Dendritic cell treated with granulocyte-macrophage colony-stimulating factor and Interleukin-4, amounts not matched to agents 40 ng/mL and 50 ng/mL, for 4 days (primary cell): ENCODE results near the gene CCDC186.

Experiments
- H3K27ac Mint-ChIP-seq: one replicate; pipeline ENCODE4 v1.8.0; 2022; ENCODE audit warnings: mild to moderate bottlenecking, mixed read lengths
- H3K27me3 Mint-ChIP-seq: one replicate; pipeline ENCODE4 v1.8.0; 2022; ENCODE audit warnings: mild to moderate bottlenecking, mixed read lengths
- H3K36me3 Mint-ChIP-seq: one replicate; pipeline ENCODE4 v1.8.0; 2022; ENCODE audit warnings: low read depth, mixed read lengths
- H3K4me1 Mint-ChIP-seq: one replicate; pipeline ENCODE4 v1.8.0; 2022; ENCODE audit warnings: low read depth, mixed read lengths
- H3K4me3 Mint-ChIP-seq: one replicate; pipeline ENCODE4 v1.8.0; 2022; ENCODE audit warnings: mild to moderate bottlenecking, moderate library complexity, mixed read lengths
- H3K9me3 Mint-ChIP-seq: one replicate; pipeline ENCODE4 v1.8.0; 2022; ENCODE audit warnings: mixed read lengths
- intact Hi-C: fragments of 100-400 bp; cut with micrococcal nuclease; formaldehyde crosslinking; loops from one replicate; pipeline ENCODE4 v1.15.0; 2022

Gene CCDC186

DNA sequence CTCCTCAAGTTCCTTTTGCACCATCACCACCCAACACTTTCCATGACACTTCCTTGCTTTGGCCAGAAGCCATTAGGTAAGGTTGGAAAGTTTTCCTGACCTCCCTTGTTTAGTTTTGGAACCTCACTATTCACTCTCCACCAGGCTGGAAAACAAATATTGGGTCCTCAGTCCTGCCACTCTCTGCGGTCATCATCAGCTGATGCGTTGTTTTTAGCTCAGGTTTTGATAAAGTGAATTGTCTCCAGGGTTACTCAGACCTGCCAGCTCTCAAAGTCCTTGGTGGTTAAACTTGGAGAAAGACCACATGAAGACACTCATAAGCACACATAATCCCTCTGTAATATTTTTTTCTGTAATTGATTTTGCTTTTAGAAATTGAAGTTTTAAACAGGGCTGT is 55.5 kb downstream of the CCDC186 start:
- Mint-ChIP-seq H3K27ac (no peak overlapping the region), H3K4me3 (no peak overlapping the region), H3K4me1 (no peaks in the 10 kb centered on the region), H3K27me3 (peaks cover 7% of the 10 kb centered on the region), H3K9me3 (no peaks in the 10 kb centered on the region), H3K36me3 (peaks cover 14% of the 10 kb centered on the region)
- intact Hi-C loops = no loop called here

DNA sequence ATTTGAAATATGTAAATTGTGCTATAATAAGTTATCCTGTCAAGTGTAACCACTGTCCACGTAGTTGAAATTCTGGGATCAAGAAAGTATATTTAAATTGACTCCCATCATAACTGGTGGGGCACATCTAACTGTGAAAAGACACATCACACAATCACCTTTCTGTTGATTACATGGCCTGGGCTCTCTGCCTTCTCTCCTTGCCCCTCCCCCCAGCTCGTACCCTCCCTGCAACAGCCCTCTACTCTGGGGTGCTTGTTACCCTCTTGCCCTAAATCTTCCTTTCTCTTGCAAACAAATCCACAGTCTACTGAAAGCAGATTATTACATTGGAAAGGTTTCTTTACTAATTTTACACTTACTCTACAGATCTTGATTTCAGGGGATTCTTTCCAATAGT is 56.3 kb downstream of the CCDC186 start:
- Mint-ChIP-seq H3K36me3 (peaks cover 13% of the 10 kb centered on the region), H3K9me3 (no peaks in the 10 kb centered on the region), H3K27me3 (peaks cover 9% of the 10 kb centered on the region), H3K4me1 (no peaks in the 10 kb centered on the region), H3K4me3 (no peak overlapping the region), H3K27ac (no peak overlapping the region)
- intact Hi-C loops = no loop called here

DNA sequence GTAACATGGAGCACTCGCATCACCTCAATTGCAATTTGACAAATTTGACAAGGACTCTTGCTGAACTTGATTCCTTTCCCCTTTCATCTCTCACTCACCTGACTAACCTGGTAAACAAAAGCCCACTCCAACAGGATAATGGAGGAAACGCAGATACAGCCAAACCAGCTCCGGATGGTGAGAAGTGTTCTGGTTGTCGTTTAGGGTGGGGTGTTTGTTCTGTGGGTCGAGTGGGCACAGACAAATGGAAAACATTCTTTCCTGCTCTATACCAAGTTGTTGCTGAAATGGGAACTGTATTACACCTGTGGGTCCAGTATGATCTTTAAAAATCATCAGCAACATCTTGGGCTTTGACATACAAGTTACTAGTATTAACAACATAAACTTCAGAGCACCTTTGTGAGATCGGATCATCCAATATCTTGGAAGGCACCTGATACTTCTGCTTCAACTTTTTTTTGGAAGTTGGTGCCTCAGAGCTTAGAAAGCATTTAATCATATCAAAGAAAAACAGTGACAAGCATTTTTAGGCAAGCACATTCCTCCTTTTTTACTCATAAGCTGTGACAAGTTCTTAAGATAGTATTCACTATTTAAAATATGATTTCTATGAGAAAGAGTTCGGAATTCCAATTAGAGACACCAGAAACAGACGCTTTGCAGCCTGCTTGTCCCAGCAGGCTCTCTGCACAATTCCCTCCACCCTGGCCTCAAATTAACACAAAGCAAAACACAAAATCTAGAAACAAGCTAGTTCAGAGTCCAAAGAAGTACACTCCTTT is 58.1 kb downstream of the CCDC186 start:
- intact Hi-C loops = no loop called here
- H3K36me3 Mint-ChIP-seq = peaks cover 7% of the 10 kb centered on the region
- no peaks in the 10 kb centered on the region for H3K4me1 Mint-ChIP-seq
- H3K27ac Mint-ChIP-seq = no peak overlapping the region
- no peak overlapping the region for H3K4me3 Mint-ChIP-seq
- peaks cover 9% of the 10 kb centered on the region for H3K27me3 Mint-ChIP-seq
- no peaks in the 10 kb centered on the region for H3K9me3 Mint-ChIP-seq

DNA sequence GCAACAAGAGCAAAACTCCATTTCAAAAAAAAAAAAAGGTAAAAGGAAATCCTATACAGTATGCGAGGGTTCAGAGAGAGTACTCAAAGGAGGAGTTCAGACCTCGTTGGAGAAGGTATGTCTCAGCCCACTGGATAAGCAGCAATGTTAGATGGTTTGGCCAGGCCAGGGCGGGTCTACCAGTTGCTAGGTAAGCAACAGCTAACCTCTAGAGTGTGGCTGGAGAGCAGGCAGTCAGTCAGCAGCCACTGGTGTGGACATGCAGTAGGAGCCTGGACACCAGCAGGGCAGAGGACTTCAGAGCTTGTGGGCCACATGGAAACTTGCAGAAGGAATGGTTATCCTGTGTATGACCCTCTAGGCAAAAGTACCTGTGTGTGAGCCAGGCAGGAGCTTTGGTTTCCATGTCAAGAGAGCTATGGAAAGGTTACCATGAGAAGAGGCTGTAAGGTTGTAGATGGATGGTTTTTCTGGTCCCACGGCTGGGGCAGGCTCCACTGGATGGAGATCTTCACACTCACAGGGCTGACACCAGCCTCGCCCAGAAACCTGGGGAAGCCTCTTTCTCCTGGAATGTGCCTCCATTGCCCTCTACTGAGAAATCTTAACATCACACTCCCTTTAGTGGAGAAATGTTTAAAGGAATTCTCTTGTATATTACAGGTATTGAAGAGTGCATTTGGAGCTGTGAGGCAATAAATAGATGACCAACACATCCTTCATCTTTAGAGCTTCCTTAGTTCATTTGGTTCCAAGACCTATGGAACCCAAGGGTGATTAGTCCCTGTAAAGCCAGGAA is 63.6 kb downstream of the CCDC186 start:
- Mint-ChIP-seq H3K27me3 (peaks cover 5% of the 10 kb centered on the region), H3K9me3 (no peaks in the 10 kb centered on the region), H3K36me3 (no peaks in the 10 kb centered on the region), H3K4me3 (no peak overlapping the region), H3K4me1 (peaks cover 16% of the 10 kb centered on the region), H3K27ac (no peak overlapping the region)
- intact Hi-C loops = no loop called here

DNA sequence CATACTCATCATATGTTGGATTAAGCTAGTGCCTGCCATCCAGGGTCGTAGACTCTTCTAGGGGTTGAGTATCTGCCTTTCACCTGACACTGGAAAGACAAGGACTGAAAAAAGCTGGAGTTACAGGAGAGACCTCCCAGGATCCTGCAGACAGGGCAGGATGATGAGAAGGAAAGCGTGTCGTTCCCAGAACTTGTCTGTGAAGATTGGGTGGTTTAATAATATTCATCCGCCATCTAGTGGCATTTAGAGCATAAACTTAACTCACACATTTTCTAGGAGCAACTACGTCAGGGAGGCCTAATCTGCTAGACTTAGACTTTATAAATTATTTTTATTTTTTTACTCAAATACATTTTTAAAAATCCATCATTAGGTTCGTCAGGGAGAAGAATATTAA is 70.7 kb downstream of the CCDC186 start:
- peaks cover 42% of the 10 kb centered on the region for H3K27me3 Mint-ChIP-seq
- H3K4me3 Mint-ChIP-seq = no peak overlapping the region
- no peaks in the 10 kb centered on the region for H3K9me3 Mint-ChIP-seq

DNA sequence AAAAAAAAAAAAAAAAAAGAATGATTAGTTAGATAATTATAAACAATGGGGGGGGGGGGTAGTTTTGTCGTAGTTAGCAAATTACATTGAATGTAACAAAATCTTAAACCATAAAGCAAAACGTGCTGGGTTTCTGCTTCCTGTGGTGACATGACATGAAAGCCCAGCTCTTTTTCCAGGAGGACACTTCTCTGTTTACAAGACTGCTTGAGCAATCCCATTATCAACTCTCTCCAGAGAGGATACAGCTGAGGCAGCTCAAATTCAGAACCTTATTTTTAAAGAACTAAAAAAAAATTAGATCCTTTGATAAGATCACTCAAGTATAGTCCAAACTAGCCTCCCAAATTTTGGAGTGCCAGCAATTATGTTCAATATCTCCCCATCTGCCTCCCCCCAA is 71.7 kb downstream of the CCDC186 start:
- no peak overlapping the region for H3K27ac Mint-ChIP-seq
- peaks cover 29% of the 10 kb centered on the region for H3K4me1 Mint-ChIP-seq
- H3K9me3 Mint-ChIP-seq = no peaks in the 10 kb centered on the region
- H3K4me3 Mint-ChIP-seq = no peak overlapping the region
- peaks cover 49% of the 10 kb centered on the region for H3K27me3 Mint-ChIP-seq
- no peaks in the 10 kb centered on the region for H3K36me3 Mint-ChIP-seq
- intact Hi-C loops = loop anchor here (5.0 kb wide), 3 partner anchors 175 to 395 kb away; partner anchors contain the start of genes DCLRE1A and NHLRC2

More for the DNA sequence above, 70.7 kb downstream of the CCDC186 start:
- peaks cover 31% of the 10 kb centered on the region for H3K4me1 Mint-ChIP-seq
- no peak overlapping the region for H3K27ac Mint-ChIP-seq
- H3K36me3 Mint-ChIP-seq = no peaks in the 10 kb centered on the region
- intact Hi-C loops = loop anchor here (1.0 to 5.0 kb wide), 5 partner anchors 176 to 396 kb away; partner anchors contain the start of genes DCLRE1A and NHLRC2

DNA sequence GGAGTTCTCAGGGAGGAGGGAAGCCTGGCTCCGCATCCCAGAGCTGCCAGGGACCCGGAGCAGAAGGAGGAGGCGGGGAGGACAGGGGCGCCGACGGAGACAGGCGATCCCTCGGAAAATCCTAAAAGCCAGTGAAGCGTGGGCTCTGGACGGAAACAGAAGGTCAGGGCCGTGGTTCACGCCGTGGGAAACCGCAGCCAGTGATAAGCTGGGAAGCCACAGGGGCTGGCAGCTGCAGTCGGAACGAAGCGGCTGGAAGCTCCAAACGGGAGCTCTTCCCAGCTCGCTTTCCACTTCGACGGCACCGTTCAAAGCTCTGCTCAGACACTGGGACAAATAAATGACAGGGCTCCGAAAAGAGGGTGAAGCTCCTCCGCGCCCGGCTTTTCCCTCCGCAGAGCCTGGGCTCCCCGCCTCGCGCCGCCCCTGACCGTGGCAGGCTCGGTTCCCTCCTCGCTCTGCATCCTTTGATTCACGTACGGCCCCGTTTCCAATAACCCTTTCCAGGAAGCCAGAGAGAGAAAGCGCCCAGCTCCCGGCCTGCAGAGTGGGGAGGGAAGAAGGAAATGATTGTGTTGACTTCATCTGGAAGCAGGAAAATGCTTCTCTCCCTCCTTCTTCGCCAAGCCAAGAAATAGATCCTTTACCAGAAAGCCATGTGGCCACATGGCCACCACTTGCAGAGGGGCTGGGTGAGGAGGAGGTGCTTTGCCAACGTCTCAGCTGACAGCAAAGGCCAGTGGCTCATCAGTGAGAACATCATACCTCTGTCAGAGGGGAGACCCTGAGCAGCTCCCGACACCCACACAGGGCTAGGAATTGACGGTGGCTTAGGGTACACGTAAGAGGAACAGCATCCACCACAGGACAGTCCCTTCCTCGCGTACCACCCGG is 72.9 kb downstream of the CCDC186 start:
- Mint-ChIP-seq H3K4me1 (peaks cover 41% of the 10 kb centered on the region), H3K36me3 (no peaks in the 10 kb centered on the region), H3K9me3 (no peaks in the 10 kb centered on the region), H3K27me3 (peaks cover 53% of the 10 kb centered on the region), H3K4me3 (peak overlapping the region; percentile 63), H3K27ac (no peak overlapping the region)
- intact Hi-C loops = loop anchor here (5.0 kb wide), 3 partner anchors 174 to 394 kb away; partner anchors contain the start of genes DCLRE1A and NHLRC2

DNA sequence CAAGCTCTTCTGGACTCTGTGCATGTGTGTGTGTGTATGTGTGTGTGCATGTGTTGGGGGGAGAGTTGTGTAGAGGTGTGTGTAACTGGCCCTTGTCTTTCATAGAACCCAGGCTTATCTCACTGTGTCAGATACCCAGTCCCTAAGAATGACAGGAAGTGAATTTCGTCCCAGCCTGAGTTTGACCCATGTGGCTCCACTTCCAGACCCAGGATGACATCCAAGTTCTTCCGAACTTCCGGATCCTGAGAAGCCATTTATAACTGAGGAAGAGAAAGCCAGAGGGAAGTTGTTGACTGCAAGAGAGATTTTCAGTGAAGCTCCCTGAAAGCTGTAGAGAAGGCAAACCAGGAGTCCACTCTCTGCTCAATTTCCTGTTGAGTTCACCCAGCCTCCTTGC is 77.1 kb downstream of the CCDC186 start:
- H3K27me3 Mint-ChIP-seq = peaks cover 60% of the 10 kb centered on the region
- H3K4me1 Mint-ChIP-seq = peaks cover 44% of the 10 kb centered on the region
- H3K4me3 Mint-ChIP-seq = no peak overlapping the region
- intact Hi-C loops = no loop called here
- H3K27ac Mint-ChIP-seq = no peak overlapping the region
- H3K36me3 Mint-ChIP-seq = no peaks in the 10 kb centered on the region
- H3K9me3 Mint-ChIP-seq = peaks cover 10% of the 10 kb centered on the region

DNA sequence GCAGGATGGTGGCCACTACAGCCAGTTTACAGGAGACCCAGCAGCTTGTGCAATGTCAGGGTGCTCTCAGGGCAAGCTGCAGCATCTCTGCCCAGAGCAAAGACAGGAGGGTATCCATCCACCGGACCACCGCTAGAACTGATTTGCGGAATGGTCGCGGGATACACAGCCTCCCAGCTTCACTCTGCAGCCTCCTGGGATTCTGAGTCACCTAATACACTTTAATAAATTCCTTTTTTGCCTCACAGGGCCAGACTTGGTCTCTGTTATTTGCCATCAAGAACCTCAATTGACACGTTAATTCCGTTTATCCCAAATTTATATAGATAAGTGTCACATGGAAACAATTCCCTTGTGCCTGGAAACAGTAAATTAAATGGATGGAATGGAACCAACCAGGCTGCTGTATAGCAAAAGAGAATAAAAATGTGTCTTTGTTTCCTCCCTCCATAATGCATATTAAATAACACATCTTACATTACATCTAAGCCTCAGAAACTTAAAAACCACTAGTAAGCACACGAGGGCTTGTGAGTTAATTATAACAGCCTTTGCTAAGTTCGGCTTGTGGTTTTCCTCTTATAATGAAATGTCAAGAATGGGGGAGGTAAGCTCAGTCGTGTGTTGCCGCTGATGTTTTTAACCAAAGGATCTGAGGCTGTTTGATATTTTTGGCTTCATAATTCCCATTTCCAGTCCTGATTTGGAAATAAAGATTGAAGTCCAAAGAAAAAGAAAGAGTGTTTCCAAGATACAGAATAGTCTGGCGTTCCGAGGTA is 78.3 kb downstream of the CCDC186 start:
- no peak overlapping the region for H3K27ac Mint-ChIP-seq
- peaks cover 51% of the 10 kb centered on the region for H3K27me3 Mint-ChIP-seq
- H3K4me3 Mint-ChIP-seq = no peak overlapping the region
- H3K36me3 Mint-ChIP-seq = no peaks in the 10 kb centered on the region
- H3K9me3 Mint-ChIP-seq = peaks cover 10% of the 10 kb centered on the region
- peaks cover 33% of the 10 kb centered on the region for H3K4me1 Mint-ChIP-seq
- intact Hi-C loops = no loop called here

DNA sequence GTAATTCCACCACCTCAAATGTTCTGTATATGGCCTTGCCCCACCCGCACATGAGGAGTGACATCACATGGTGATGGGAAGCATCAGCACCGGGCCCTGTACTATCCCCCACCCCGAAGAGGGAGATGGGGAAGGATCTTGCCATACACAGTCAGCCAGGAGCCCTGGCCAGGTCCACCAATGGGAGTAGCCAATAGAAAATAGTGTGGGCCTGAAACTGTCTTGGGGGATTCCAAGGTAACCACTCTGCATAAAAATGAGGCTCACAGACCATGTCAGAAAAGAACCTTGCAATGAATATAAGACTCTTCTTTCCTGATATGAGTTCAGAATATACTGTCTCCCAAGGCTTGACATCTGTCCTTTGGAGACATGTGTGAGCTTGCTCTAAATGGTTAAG is 79.2 kb downstream of the CCDC186 start:
- peaks cover 24% of the 10 kb centered on the region for H3K4me1 Mint-ChIP-seq
- intact Hi-C loops = no loop called here
- H3K9me3 Mint-ChIP-seq = peaks cover 10% of the 10 kb centered on the region
- peaks cover 42% of the 10 kb centered on the region for H3K27me3 Mint-ChIP-seq
- H3K4me3 Mint-ChIP-seq = no peak overlapping the region
- H3K27ac Mint-ChIP-seq = no peak overlapping the region
- no peaks in the 10 kb centered on the region for H3K36me3 Mint-ChIP-seq

DNA sequence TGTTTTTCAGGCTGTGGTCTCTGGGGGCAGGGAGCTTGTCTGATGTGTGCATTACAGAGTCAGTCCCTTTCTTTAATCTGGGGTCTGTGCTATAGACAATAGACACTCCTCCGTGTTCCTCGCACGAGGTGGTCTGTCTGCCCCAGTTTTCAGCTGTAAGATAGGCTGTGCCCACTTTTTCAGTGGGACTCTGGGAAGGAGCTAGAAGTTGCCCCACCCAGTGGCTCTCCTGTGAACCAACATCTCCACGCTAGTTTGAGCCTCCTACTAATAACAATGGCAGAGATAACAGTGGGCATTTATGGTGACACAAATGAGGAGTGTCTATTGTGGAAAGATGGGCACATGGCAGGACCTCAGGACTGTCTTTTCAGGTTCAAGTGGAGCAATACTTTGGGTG is 86.3 kb downstream of the CCDC186 start:
- no peaks in the 10 kb centered on the region for H3K36me3 Mint-ChIP-seq
- H3K27me3 Mint-ChIP-seq = peaks cover 18% of the 10 kb centered on the region
- no peak overlapping the region for H3K27ac Mint-ChIP-seq
- intact Hi-C loops = no loop called here
- H3K4me1 Mint-ChIP-seq = no peaks in the 10 kb centered on the region
- no peaks in the 10 kb centered on the region for H3K9me3 Mint-ChIP-seq
- no peak overlapping the region for H3K4me3 Mint-ChIP-seq

DNA sequence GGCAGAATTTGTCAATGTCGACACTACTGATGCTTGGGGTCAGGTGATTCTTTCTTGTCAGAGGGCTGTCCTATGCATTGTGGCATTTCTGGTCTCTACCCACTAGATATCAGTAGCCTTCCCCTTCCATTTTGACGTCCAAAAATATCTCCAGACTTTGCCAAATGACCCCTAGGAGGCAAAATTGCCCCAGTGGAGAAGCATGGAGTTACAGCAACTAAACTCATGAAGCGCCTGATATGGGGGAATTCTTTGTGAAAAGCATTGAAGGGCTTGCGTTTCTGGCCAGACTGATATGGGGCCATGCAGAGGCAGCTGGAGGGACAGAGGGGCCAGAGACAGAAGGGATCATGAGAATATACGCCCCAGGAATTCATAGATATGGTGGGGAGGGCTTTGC is 86.7 kb downstream of the CCDC186 start:
- H3K9me3 Mint-ChIP-seq = no peaks in the 10 kb centered on the region
- H3K4me1 Mint-ChIP-seq = no peaks in the 10 kb centered on the region
- intact Hi-C loops = no loop called here
- H3K36me3 Mint-ChIP-seq = no peaks in the 10 kb centered on the region
- no peak overlapping the region for H3K27ac Mint-ChIP-seq
- H3K4me3 Mint-ChIP-seq = no peak overlapping the region
- peaks cover 16% of the 10 kb centered on the region for H3K27me3 Mint-ChIP-seq

DNA sequence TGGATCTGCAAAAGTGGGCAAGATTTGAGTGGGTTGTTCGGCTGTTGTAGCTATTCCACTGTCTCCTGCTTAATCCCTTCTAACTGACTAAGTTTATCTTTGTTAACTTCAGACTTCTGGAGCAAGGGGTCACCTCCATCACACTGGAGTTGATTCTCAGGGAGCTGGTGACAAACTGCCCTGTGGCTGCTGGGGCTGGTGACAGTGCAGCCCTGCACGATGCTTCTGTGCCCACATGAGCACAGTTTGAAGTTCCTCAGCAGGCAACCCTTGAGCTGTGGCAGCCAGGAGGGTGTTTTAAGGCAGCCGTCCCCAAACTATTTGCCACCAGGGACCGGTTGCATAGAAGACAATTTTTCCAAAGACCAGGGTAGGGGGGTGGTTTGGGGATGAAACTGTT is 89.8 kb downstream of the CCDC186 start:
- Mint-ChIP-seq H3K4me3 (no peak overlapping the region), H3K9me3 (no peaks in the 10 kb centered on the region), H3K27ac (no peak overlapping the region), H3K4me1 (peaks cover 10% of the 10 kb centered on the region), H3K27me3 (peaks cover 28% of the 10 kb centered on the region), H3K36me3 (no peaks in the 10 kb centered on the region)
- intact Hi-C loops = no loop called here
